Coronary artery (tissue), 2 donors: ENCODE measurements around the gene LIPI.
A peak's percentile ranks its signal among the peaks of the same experiment; 100 is the strongest.
"Not testable (repeated sequence)": the region's sequence is repeated elsewhere in the genome, so short reads cannot be mapped to it uniquely, and the experiment has no call there.

Experiments used
- DNase-seq: peaks from one replicate; pipeline ENCODE4 v3.0.0-alpha.2; 2017; ENCODE audit warnings: low spot score
- H3K27ac ChIP-seq, 2 donors: fragments of 200-600 bp; sonication (generic); one replicate each; pipeline ENCODE4 v1.5.1; 2016 to 2019
- H3K4me3 ChIP-seq: fragments of 200-600 bp; sonication (generic); 2 replicates; pipeline ENCODE4 v1.5.1; 2016; ENCODE audit warnings: mild to moderate bottlenecking, moderate library complexity
- TF ChIP-seq, protein P1 (sequence below): fragments of 200-600 bp; sonication (generic); IDR thresholded peaks from one replicate; pipeline ENCODE4 v1.5.1; 2019; ENCODE audit warnings: antibody characterized with exemption

The LIPI gene

DNA sequence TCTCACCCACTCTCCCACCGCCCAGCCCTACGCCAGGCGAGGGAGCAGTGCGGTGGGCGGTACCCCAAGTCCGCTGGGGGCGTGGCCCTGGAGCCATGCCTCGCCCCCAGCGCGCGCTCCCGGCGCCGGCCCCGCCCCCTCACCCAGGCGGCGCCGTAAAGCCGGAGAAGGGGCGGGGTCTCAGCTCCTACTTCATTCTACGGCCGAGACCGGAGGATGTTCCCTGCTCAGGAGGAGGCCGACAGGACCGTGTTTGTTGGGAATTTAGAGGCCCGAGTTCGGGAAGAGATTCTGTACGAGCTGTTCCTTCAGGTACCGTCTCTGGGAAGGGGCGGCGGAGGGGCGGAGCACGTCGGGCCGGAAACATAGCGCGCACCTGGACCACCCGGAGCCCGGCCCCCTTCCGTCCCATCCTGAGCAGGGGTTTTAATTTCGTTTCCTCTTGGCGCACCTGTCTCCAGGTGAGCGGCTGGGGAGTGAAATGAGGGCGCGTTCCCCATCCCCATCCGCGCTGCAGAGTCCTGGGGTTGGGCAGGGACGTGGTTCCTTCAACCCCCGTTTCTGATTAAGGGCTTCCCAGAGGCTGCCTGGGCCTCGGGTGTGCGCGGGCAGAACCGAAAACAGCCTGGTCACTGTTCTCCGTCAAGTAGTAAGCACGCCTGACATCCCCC, 5.4 kb upstream of the LIPI start, which contains the start of gene RBM11:
RBM11 (plus strand) TSS at position 187 of the 671 bp plus-strand sequence; CDS start at position 217, 30 bp downstream.
- TF ChIP-seq, protein P1, sequence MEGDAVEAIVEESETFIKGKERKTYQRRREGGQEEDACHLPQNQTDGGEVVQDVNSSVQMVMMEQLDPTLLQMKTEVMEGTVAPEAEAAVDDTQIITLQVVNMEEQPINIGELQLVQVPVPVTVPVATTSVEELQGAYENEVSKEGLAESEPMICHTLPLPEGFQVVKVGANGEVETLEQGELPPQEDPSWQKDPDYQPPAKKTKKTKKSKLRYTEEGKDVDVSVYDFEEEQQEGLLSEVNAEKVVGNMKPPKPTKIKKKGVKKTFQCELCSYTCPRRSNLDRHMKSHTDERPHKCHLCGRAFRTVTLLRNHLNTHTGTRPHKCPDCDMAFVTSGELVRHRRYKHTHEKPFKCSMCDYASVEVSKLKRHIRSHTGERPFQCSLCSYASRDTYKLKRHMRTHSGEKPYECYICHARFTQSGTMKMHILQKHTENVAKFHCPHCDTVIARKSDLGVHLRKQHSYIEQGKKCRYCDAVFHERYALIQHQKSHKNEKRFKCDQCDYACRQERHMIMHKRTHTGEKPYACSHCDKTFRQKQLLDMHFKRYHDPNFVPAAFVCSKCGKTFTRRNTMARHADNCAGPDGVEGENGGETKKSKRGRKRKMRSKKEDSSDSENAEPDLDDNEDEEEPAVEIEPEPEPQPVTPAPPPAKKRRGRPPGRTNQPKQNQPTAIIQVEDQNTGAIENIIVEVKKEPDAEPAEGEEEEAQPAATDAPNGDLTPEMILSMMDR, result no peak
- peak within 1 kb of the TSS; percentile 75 for H3K4me3 ChIP-seq
- no peak within 1 kb of the TSS for H3K27ac ChIP-seq
- no peak for DNase-seq

DNA sequence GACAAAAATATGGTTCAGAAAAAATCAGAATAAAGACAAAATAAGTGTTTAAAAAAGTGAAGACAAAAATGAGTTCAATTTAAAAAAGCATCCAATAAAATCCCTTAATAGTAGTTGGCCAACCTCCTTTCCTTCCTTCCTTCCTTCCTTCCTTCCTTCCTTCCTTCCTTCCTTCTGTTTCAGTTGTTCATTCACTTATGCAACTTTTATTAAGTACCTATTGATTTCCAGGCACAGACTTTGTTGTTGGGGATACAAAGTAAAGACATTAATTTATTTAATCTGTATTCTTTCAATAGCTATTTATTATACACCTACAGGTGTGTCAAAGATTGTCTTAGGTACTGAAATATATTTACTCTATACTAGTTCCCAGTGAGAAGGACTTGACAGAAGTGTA, 2.4 kb upstream of the LIPI start:
- TF ChIP-seq, protein P1, result no peak
- H3K27ac ChIP-seq, result no peak overlapping the region
- no peak for DNase-seq
- H3K4me3 ChIP-seq, result no peak overlapping the region

DNA sequence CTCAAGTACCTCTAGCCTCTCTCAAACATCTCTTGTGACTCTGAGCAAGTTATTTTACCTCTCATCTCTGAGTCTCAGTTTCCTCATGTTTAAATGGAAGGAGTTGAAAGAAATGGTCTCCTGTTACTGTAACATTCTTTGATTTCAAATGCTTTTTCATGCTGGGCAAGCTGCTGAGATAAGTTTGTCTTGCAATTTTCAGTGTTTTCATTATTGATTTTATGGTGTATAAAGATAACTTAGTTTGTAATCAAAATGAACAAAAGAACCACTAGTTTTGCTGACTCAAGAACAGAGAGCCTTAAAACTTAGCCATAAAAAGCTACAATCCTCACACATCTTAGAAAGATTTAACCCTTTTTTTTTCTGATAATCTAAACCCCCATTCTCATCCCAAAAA, 4.5 kb downstream of the LIPI start:
- no peak for DNase-seq
- H3K4me3 ChIP-seq, result no peak overlapping the region
- H3K27ac ChIP-seq, result no peak overlapping the region
- TF ChIP-seq, protein P1, result no peak

DNA sequence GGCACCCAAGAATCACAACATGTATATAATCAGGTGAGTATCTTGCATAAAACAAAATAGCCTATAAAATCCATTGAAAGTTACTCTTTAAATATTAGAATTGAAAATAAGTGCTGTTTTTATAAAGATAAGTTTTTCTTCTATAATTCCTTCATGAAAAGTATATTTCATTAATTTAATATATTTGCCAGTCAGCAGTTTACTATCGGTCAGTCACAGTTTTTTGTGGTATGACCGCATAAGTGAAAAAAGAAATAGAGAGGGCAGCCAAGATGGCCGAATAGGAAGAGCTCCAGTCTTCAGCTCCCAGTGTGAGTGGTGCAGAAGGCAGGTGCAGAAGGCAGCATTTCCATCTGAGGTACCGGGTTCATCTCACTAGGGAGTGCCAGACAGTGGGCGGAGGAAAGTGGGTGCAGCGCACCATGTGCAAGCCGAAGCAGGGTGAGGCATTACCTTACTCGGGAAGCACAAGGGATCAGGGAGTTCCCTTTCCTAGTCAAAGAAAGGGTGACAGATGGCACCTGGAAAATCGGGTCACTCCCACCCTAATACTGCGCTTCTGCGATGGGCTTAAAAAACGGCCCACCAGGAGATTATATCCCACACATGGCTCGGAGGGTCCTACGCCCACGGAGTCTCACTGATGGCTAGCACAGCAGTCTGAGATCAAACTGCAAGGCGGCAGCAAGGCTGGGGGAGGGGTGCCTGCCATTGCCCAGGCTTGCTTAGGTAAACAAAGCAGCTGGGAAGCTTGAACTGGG, 44.1 kb downstream of the LIPI start:
- H3K27ac ChIP-seq, DNase-seq, H3K4me3 ChIP-seq: not testable (repeated sequence)

DNA sequence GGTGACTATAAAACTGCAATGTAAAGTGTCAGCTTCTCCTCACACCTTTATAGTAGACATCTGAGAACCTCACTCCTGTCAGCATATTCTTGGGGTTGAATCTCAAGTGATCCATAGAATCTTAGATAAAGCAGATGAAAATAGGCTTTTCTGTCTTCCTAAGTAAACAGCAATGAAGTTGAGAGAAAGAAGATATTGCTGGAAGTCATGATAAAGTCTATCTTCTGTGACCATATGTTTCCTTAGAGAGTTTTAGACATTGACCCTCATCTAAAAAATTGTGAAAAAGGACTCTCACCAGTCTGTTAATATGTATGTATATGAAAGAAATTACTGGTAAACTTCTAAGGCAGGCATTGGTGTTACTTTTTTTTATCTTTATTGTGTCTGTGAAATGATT, 66.8 kb downstream of the LIPI start:
- no peak overlapping the region for H3K4me3 ChIP-seq
- no peak for DNase-seq
- no peak overlapping the region for H3K27ac ChIP-seq
- TF ChIP-seq, protein P1, result no peak

DNA sequence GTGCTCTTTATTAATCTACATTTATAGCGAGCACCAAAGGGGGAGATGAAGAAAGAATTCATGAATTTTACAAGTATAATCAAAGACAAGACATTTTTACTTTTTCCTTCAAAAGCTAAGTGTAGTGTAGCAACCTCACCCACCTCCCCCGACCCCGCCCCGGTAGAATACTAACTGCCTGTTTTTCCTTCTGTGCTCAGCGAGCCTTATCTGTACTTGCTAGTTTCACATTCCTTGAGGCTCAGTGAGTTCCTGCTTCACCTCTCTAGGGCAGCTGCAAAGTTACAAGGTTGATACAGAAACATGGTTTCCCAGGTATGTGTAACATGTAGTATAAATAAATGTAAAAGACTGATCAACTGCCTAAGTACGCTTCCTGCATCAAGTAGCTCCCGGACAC, 86.5 kb downstream of the LIPI start:
- H3K27ac ChIP-seq, result no peak overlapping the region
- no peak for DNase-seq
- TF ChIP-seq, protein P1, result no peak
- H3K4me3 ChIP-seq, result no peak overlapping the region

DNA sequence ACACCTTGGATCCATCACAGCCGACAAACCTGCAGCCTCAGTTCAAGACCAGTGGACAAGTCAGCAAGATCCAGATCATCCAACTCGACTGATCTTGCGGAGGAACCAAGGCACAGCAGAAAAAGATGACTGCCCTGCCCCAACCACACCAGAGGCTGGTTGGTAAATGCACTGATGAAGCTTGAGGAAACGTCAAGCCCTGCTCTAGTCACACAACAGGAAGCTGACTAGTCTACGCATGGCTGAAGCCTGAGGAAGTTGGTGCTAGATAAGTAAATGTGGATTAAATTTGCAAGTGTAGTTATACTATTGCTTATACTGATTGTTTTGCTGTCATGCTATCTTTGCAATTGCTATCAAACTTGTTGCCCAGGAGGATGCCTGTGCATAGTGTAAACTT, 89.0 kb downstream of the LIPI start:
- H3K27ac ChIP-seq, result no peak overlapping the region
- TF ChIP-seq, protein P1, result no peak
- DNase-seq, result no peak

More for the DNA sequence above, 89.0 kb downstream of the LIPI start:
- no peak overlapping the region for H3K4me3 ChIP-seq
